GM19468 (cell line): Measurements from ENCODE around the gene ELMOD3.
"Not testable (repeated sequence)": the region's sequence is repeated elsewhere in the genome, so short reads cannot be mapped to it uniquely, and the experiment has no call there.

Source experiments
- ATAC-seq: cut with Tn5 transposase; IDR thresholded peaks from one replicate; pipeline ENCODE4 v1.9.1; 2021; ENCODE audit warnings: mild to moderate bottlenecking, moderate library complexity, moderate number of reproducible peaks; ENCODE audit not compliant: unreplicated experiment; ENCODE audit errors: extremely low read depth

Gene ELMOD3

GRCh38 chr2:85398426-85399182 is 44.0 kb downstream of the ELMOD3 start:
- ATAC-seq = no peak

GRCh38 chr2:85399183-85399455 is 44.5 kb downstream of the ELMOD3 start:
- no peak for ATAC-seq

- ATAC-seq = no peak
Measured at GRCh38 chr2:85400023-85400422, 45.5 kb downstream of the ELMOD3 start.

GRCh38 chr2:85400541-85401463 is 46.2 kb downstream of the ELMOD3 start:
- no peak for ATAC-seq

- no peak for ATAC-seq
Measured at GRCh38 chr2:85401464-85401805, 46.9 kb downstream of the ELMOD3 start.

- no peak for ATAC-seq
Measured at GRCh38 chr2:85401844-85402243, 47.3 kb downstream of the ELMOD3 start.

- no peak for ATAC-seq
Measured at GRCh38 chr2:85405201-85406059, 50.9 kb downstream of the ELMOD3 start.

GRCh38 chr2:85409845-85410583 is 55.4 kb downstream of the ELMOD3 start, which contains the start of gene CAPG:
Gene CAPG, minus strand, starts transcription at chr2:85410366. Its CDS starts 8,221 bp downstream, at chr2:85402145.
- ATAC-seq = no peak

GRCh38 chr2:85410584-85411404 is 56.2 kb downstream of the ELMOD3 start:
- no peak for ATAC-seq

- no peak for ATAC-seq
Measured at GRCh38 chr2:85411405-85411748, 56.8 kb downstream of the ELMOD3 start.

GRCh38 chr2:85413592-85414420 is 59.2 kb downstream of the ELMOD3 start:
- no peak for ATAC-seq

GRCh38 chr2:85414421-85414759 is 59.8 kb downstream of the ELMOD3 start:
- not testable (repeated sequence) for ATAC-seq

GRCh38 chr2:85414761-85415553 is 60.4 kb downstream of the ELMOD3 start:
- no peak for ATAC-seq

GRCh38 chr2:85415980-85416650 is 61.5 kb downstream of the ELMOD3 start:
- ATAC-seq = no peak

GRCh38 chr2:85418132-85419008 is 63.8 kb downstream of the ELMOD3 start, which contains the start of gene SH2D6:
Gene SH2D6, plus strand, starts transcription at chr2:85418714. Its CDS starts 10,752 bp downstream, at chr2:85429466.
- ATAC-seq = peak; percentile 30
